Esophagus squamous epithelium (tissue), 4 donors: ENCODE measurements around the gene ALAS1.

Experiments used
- POLR2A ChIP-seq, 4 donors: fragments of 450-650 bp; IDR thresholded peaks; one replicate each; pipeline ENCODE4 v1.6.1; 2017; ENCODE audit warnings: antibody characterized with exemption in 4 of 4, mild to moderate bottlenecking in 4 of 4, moderate library complexity in 3 of 4
- TF ChIP-seq, protein P1 (sequence below), 6 experiments: fragments of 450-650 bp in 4 of 6; fragments of 200-600 bp in 2 of 6; sonication (generic) in 2 of 6; IDR thresholded peaks; one replicate each; pipeline ENCODE4 v1.5.1; 2016 to 2019; ENCODE audit warnings: antibody characterized with exemption in 6 of 6, mild to moderate bottlenecking in 4 of 6, moderate library complexity in 4 of 6

DNA sequence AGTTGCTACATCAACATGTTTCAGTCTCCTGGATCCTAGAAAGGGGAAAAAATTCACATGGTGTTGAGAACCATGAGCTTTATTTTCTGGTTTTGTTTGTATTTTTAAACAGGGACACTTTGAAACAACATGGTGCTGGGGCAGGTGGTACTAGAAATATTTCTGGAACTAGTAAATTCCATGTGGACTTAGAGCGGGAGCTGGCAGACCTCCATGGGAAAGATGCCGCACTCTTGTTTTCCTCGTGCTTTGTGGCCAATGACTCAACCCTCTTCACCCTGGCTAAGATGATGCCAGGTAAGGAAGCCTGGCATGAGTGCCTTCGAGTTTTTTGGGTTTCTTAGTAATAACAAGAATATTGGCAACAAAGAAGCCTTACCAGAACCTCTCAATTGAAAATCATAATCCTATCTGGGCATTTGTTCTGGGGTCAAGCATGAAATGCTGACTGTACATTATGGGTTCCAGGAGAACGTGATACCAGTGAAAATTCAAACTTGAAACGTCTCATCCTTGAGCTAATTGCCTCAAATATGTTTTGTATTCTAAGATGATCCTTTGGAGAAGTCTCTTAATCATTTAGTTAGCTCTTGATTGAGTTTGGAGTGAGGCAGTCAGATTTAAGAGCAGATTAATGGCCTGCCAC, 7.9 kb downstream of the ALAS1 start:
- TF ChIP-seq, protein P1, sequence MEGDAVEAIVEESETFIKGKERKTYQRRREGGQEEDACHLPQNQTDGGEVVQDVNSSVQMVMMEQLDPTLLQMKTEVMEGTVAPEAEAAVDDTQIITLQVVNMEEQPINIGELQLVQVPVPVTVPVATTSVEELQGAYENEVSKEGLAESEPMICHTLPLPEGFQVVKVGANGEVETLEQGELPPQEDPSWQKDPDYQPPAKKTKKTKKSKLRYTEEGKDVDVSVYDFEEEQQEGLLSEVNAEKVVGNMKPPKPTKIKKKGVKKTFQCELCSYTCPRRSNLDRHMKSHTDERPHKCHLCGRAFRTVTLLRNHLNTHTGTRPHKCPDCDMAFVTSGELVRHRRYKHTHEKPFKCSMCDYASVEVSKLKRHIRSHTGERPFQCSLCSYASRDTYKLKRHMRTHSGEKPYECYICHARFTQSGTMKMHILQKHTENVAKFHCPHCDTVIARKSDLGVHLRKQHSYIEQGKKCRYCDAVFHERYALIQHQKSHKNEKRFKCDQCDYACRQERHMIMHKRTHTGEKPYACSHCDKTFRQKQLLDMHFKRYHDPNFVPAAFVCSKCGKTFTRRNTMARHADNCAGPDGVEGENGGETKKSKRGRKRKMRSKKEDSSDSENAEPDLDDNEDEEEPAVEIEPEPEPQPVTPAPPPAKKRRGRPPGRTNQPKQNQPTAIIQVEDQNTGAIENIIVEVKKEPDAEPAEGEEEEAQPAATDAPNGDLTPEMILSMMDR (IDR thresholded peaks at IDR 0.05), result no peak
- TF ChIP-seq POLR2A (IDR thresholded peaks at IDR 0.05), result no peak
